ENCODE measurements around the gene SLCO2A1. TPM values are rescaled to one million over a fixed set of nuclear protein-coding genes. Genes with fewer than 3 reads are reported as not detected.

The SLCO2A1 gene
- total and polyA plus RNA-seq, 2 experiments from 2014 or later, result 0.31 to 1.0 TPM

GRCh38 chr3:134048278-134048996, 18.7 kb upstream of the SLCO2A1 start:
- peaks cover 9% of the 10 kb centered on the region; the same call in 1 of the 3 replicates for H3K36me3 Mint-ChIP-seq (ENCODE audit: low read depth)
- no peaks in the 10 kb centered on the region for H3K4me1 ChIP-seq (ENCODE audit: insufficient read depth)
- H3K36me3 ChIP-seq (ENCODE audit: insufficient read depth), result peaks cover 6% of the 10 kb centered on the region; the same call in 1 of the 2 replicates
- H2AFZ ChIP-seq, result no peak overlapping the region
- no peak for DNase-seq (ENCODE audit: low spot score)
- TF ChIP-seq, protein P1, sequence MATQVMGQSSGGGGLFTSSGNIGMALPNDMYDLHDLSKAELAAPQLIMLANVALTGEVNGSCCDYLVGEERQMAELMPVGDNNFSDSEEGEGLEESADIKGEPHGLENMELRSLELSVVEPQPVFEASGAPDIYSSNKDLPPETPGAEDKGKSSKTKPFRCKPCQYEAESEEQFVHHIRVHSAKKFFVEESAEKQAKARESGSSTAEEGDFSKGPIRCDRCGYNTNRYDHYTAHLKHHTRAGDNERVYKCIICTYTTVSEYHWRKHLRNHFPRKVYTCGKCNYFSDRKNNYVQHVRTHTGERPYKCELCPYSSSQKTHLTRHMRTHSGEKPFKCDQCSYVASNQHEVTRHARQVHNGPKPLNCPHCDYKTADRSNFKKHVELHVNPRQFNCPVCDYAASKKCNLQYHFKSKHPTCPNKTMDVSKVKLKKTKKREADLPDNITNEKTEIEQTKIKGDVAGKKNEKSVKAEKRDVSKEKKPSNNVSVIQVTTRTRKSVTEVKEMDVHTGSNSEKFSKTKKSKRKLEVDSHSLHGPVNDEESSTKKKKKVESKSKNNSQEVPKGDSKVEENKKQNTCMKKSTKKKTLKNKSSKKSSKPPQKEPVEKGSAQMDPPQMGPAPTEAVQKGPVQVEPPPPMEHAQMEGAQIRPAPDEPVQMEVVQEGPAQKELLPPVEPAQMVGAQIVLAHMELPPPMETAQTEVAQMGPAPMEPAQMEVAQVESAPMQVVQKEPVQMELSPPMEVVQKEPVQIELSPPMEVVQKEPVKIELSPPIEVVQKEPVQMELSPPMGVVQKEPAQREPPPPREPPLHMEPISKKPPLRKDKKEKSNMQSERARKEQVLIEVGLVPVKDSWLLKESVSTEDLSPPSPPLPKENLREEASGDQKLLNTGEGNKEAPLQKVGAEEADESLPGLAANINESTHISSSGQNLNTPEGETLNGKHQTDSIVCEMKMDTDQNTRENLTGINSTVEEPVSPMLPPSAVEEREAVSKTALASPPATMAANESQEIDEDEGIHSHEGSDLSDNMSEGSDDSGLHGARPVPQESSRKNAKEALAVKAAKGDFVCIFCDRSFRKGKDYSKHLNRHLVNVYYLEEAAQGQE (IDR thresholded peaks at IDR 0.05; ENCODE audit: unreplicated experiment), result no peak
- TF ChIP-seq ZNF331 (CRISPR knock-in tag; IDR thresholded peaks at IDR 0.05; ENCODE audit: low read depth), result no peak
- TF ChIP-seq, protein P2, sequence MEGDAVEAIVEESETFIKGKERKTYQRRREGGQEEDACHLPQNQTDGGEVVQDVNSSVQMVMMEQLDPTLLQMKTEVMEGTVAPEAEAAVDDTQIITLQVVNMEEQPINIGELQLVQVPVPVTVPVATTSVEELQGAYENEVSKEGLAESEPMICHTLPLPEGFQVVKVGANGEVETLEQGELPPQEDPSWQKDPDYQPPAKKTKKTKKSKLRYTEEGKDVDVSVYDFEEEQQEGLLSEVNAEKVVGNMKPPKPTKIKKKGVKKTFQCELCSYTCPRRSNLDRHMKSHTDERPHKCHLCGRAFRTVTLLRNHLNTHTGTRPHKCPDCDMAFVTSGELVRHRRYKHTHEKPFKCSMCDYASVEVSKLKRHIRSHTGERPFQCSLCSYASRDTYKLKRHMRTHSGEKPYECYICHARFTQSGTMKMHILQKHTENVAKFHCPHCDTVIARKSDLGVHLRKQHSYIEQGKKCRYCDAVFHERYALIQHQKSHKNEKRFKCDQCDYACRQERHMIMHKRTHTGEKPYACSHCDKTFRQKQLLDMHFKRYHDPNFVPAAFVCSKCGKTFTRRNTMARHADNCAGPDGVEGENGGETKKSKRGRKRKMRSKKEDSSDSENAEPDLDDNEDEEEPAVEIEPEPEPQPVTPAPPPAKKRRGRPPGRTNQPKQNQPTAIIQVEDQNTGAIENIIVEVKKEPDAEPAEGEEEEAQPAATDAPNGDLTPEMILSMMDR (conservative IDR thresholded peaks at IDR 0.05; ENCODE audit: low read depth in 2 of 2), result no peak
- TF ChIP-seq JUNB (IDR thresholded peaks at IDR 0.05; ENCODE audit: unreplicated experiment), result no peak
- TF ChIP-seq EZH2phosphoT487 (IDR thresholded peaks at IDR 0.05; ENCODE audit: unreplicated experiment), result no peak
- TF ChIP-seq, protein P3, sequence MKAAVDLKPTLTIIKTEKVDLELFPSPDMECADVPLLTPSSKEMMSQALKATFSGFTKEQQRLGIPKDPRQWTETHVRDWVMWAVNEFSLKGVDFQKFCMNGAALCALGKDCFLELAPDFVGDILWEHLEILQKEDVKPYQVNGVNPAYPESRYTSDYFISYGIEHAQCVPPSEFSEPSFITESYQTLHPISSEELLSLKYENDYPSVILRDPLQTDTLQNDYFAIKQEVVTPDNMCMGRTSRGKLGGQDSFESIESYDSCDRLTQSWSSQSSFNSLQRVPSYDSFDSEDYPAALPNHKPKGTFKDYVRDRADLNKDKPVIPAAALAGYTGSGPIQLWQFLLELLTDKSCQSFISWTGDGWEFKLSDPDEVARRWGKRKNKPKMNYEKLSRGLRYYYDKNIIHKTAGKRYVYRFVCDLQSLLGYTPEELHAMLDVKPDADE (IDR thresholded peaks at IDR 0.05), result no peak
- TF ChIP-seq STAT1 (IDR thresholded peaks at IDR 0.05; ENCODE audit: unreplicated experiment), result no peak
- no peak for TF ChIP-seq NANOG (IDR thresholded peaks at IDR 0.05; ENCODE audit: borderline replicate concordance)
- TF ChIP-seq POLR2AphosphoS5 (IDR thresholded peaks at IDR 0.05; ENCODE audit: low read depth), result no peak
- no peak for TF ChIP-seq CREB1 (CRISPR knock-in tag; IDR thresholded peaks at IDR 0.05; ENCODE audit: low read depth)
- TF ChIP-seq EZH2 (IDR thresholded peaks at IDR 0.05; ENCODE audit: low read depth, unreplicated experiment), result no peak
- TF ChIP-seq ZNF114 (CRISPR knock-in tag; IDR thresholded peaks at IDR 0.05), result no peak
- TF ChIP-seq ZNF462 (CRISPR knock-in tag; IDR thresholded peaks at IDR 0.05), result no peak
- H3K4me3 ChIP-seq, result no peak overlapping the region
- H3K27ac ChIP-seq (ENCODE audit: low read depth), result no peak overlapping the region
- H3K9me2 ChIP-seq (ENCODE audit: insufficient read depth), result peaks cover 3% of the 10 kb centered on the region; the same call in 1 of the 2 replicates
- H3K4me3 Mint-ChIP-seq, result no peak overlapping the region
- H3K27me3 Mint-ChIP-seq (ENCODE audit: insufficient read depth, low read depth, poor library complexity), result peaks cover 10% of the 10 kb centered on the region
- H3F3A ChIP-seq (replicated peaks; ENCODE audit: low read depth), result no peaks in the 10 kb centered on the region
- H4K20me1 ChIP-seq (replicated peaks; ENCODE audit: insufficient read depth), result no peaks in the 10 kb centered on the region
- H3K27ac Mint-ChIP-seq, result no peak overlapping the region
- H3K9me3 Mint-ChIP-seq, result peaks cover 39% of the 10 kb centered on the region
- no peak for ATAC-seq
- no peaks in the 10 kb centered on the region for H3K79me2 ChIP-seq (replicated peaks; ENCODE audit: insufficient read depth)
- no peaks in the 10 kb centered on the region for H3K27me3 ChIP-seq (ENCODE audit: insufficient read depth)
- no peaks in the 10 kb centered on the region for H3K4me1 Mint-ChIP-seq
- H3K4me2 ChIP-seq, result no peak overlapping the region

All from GM23338 (cell line).